Endothelial cell of umbilical vein (primary cell): ENCODE results near the gene IL6ST. TPM values are rescaled to one million over a fixed set of nuclear protein-coding genes. Genes with fewer than 3 reads are reported as not detected.

ENCODE experiments used
- BruUV-seq: library from RNA; stranded (reverse); fragments of 400-500 nt; replicated peaks from 2 replicates; lab custom pipeline; 2021; lab: Mats Ljungman, UMichigan
- CTCF ChIA-PET: fragments of 300-600, 350-600 bp; sonication (Branson Sonifier 250); formaldehyde crosslinking; loops from one replicate; lab custom pipeline; 2021; ENCODE audit warnings: antibody characterized with exemption, inconsistent platforms; lab: Charles Lee
- POLR2A ChIA-PET: fragments of 300-600, 350-600 bp; sonication (Branson Sonifier 250); formaldehyde crosslinking; loops from one replicate; lab custom pipeline; 2021; ENCODE audit warnings: antibody characterized with exemption, inconsistent platforms; lab: Charles Lee
- DNase-seq: peaks from one replicate; pipeline ENCODE4 v3.0.0-alpha.2; 2011; ENCODE audit warnings: low read depth, low spot score
- FAIRE-seq: peaks from 2 replicates; lab custom pipeline; 2011; peaks lifted over from hg19 to GRCh38; lab: Jason Lieb, UNC
- H2AFZ ChIP-seq: 2 replicates; pipeline ENCODE4 v1.6.0; 2012; ENCODE audit warnings: low read depth, low read length, control low read depth, inconsistent platforms
- H3K27ac ChIP-seq: 2 replicates; pipeline ENCODE4 v1.5.1; 2011; ENCODE audit warnings: low read depth, mild to moderate bottlenecking, control low read depth, low read length, moderate library complexity; ENCODE audit not compliant: insufficient read depth
- H3K27me3 ChIP-seq, 2 experiments: 2 replicates each; pipeline versions ENCODE4 v1.6.0 to v1.6.1; 2011; ENCODE audit warnings: low read length in 2 of 2, mixed read lengths in 1 of 2; ENCODE audit not compliant: control insufficient read depth in 2 of 2, insufficient read depth in 2 of 2
- H3K36me3 ChIP-seq, 2 experiments: 2 replicates in 1 of 2; 3 replicates in 1 of 2; pipeline ENCODE4 v1.5.1; 2011; ENCODE audit warnings: low read length in 2 of 2, mild to moderate bottlenecking in 1 of 2, moderate library complexity in 1 of 2; ENCODE audit not compliant: control insufficient read depth in 2 of 2, insufficient read depth in 2 of 2; ENCODE audit errors: extremely low read depth in 1 of 2
- H3K4me1 ChIP-seq: 3 replicates; pipeline ENCODE4 v1.5.1; 2011; ENCODE audit warnings: mild to moderate bottlenecking, low read length; ENCODE audit not compliant: control insufficient read depth, insufficient read depth; ENCODE audit errors: extremely low read depth
- H3K4me2 ChIP-seq: 2 replicates; pipeline ENCODE4 v1.6.1; 2011; ENCODE audit warnings: low read length, control low read depth, mixed read lengths; ENCODE audit not compliant: insufficient read depth
- H3K4me3 ChIP-seq, 3 experiments: fragments of 200-600 bp in 1 of 3; sonication (generic), shearing (Covaris generic) in 1 of 3; replicated peaks in 1 of 3; 2 replicates each; pipeline ENCODE4 v1.5.1; 2011 to 2016; ENCODE audit warnings: control low read depth in 3 of 3, low read length in 3 of 3, mild to moderate bottlenecking in 2 of 3, inconsistent platforms in 1 of 3, low read depth in 1 of 3, moderate library complexity in 1 of 3; ENCODE audit not compliant: insufficient read depth in 1 of 3
- H3K79me2 ChIP-seq: 2 replicates; pipeline ENCODE4 v1.6.0; 2012; ENCODE audit warnings: low read length, inconsistent platforms; ENCODE audit not compliant: control insufficient read depth, insufficient read depth
- H3K9ac ChIP-seq: replicated peaks from 2 replicates; pipeline ENCODE3; 2011; ENCODE audit warnings: low read length, control low read depth; ENCODE audit not compliant: insufficient read depth; ENCODE audit errors: extremely low read depth
- H3K9me1 ChIP-seq: replicated peaks from 3 replicates; pipeline ENCODE4 v1.6.0; 2011; ENCODE audit warnings: mild to moderate bottlenecking, low read length; ENCODE audit not compliant: control insufficient read depth, insufficient read depth; ENCODE audit errors: extremely low read depth
- H3K9me3 ChIP-seq: replicated peaks from 2 replicates; pipeline ENCODE4 v1.5.1; 2012; ENCODE audit warnings: low read length, inconsistent platforms; ENCODE audit not compliant: control insufficient read depth, insufficient read depth
- H4K20me1 ChIP-seq: replicated peaks from 2 replicates; pipeline ENCODE3; 2011; ENCODE audit warnings: mild to moderate bottlenecking, low read length; ENCODE audit not compliant: control insufficient read depth, insufficient read depth; ENCODE audit errors: extremely low read depth
- CTCF ChIP-seq, 2 donors: IDR thresholded peaks; 1 replicate in 1 of 2; 2 replicates in 1 of 2; pipeline ENCODE4 v1.5.1; 2011; ENCODE audit warnings: low read length in 2 of 2, mild to moderate bottlenecking in 2 of 2, moderate library complexity in 2 of 2, control low read depth in 1 of 2, inconsistent platforms in 1 of 2, low read depth in 1 of 2; ENCODE audit not compliant: insufficient read depth in 1 of 2; ENCODE audit errors: extremely low read depth in 1 of 2
- EZH2 ChIP-seq: IDR thresholded peaks from 2 replicates; pipeline ENCODE4 v1.6.1; 2012; ENCODE audit warnings: borderline replicate concordance, low read depth, mild to moderate bottlenecking, moderate library complexity, low read length, inconsistent platforms; ENCODE audit not compliant: severe bottlenecking
- GATA2 ChIP-seq: IDR thresholded peaks from 2 replicates; pipeline ENCODE4 v1.7.0; 2011; ENCODE audit warnings: low read depth, mild to moderate bottlenecking, moderate library complexity, mixed read lengths, low read length; ENCODE audit not compliant: insufficient read length, insufficient read depth
- JUN ChIP-seq: IDR thresholded peaks from 2 replicates; pipeline ENCODE4 v1.6.1; 2011; ENCODE audit warnings: borderline replicate concordance, low read depth; ENCODE audit not compliant: insufficient read length, insufficient read depth
- POLR2A ChIP-seq: IDR thresholded peaks from 2 replicates; pipeline ENCODE4 v1.6.1; 2012; ENCODE audit warnings: low read depth, mild to moderate bottlenecking, control low read depth, low read length
- POLR2AphosphoS5 ChIP-seq: IDR thresholded peaks from 2 replicates; pipeline ENCODE4 v1.6.1; 2012; ENCODE audit warnings: low read depth, mild to moderate bottlenecking, control low read depth, low read length, moderate library complexity; ENCODE audit not compliant: insufficient read depth
- dilution Hi-C: fragments of 300-500 bp; cut with MboI; formaldehyde crosslinking; loops from one replicate; pipeline ENCODE4 v1.15.0; 2019; ENCODE audit warnings: low sequenced_read_pairs; ENCODE audit not compliant: extremely low pct_ligation_motif_present
- intact Hi-C: fragments of 100-400 bp; cut with micrococcal nuclease; formaldehyde crosslinking; loops from one replicate; pipeline ENCODE4 v1.10.0; 2022
- polyA plus RNA-seq, 4 experiments: library from polyadenylated mRNA; depleted of rRNA in 3 of 4; stranded (reverse) in 3 of 4; unstranded in 1 of 4; fragments of >200 nt; gene quantifications; 2 replicates each; pipeline versions ENCODE4 v1.2.1 to v1.2.3, GENCODE V29; 2011 to 2012; ENCODE audit warnings: missing spikeins in 1 of 4
- total RNA-seq: library from RNA; stranded (reverse); gene quantifications from 2 replicates; pipeline ENCODE4 v1.2.3, GENCODE V29; 2021

Gene IL6ST
- total and polyA plus RNA-seq, 2 donors (not counting 3 experiments of a cell fraction or from before 2014, with no cell fraction given) = 135 to 345 TPM

GRCh38 chr5:55921617-55922016 lies 73.1 kb downstream of the IL6ST start:
- no peaks in the 10 kb centered on the region for H3K79me2 ChIP-seq
- H3K9me3 ChIP-seq = no peaks in the 10 kb centered on the region
- peaks cover 38% of the 10 kb centered on the region for H3K4me1 ChIP-seq
- ChIA-PET CTCF (interaction anchor here (0.9 to 1.7 kb wide), 2 partner anchors 32 to 516 kb away, joined by 3 read pairs; no protein-coding TSS in a partner anchor), POLR2A (interaction anchor here (0.7 kb wide), 1 partner anchor 265 kb away, joined by 4 read pairs; no protein-coding TSS in a partner anchor)
- no peaks in the 10 kb centered on the region for H4K20me1 ChIP-seq
- H3K9me1 ChIP-seq = no peaks in the 10 kb centered on the region
- H3K4me3 ChIP-seq = no peak overlapping the region
- no peak for DNase-seq
- TF ChIP-seq CTCF (IDR thresholded peaks at IDR 0.05; ENCODE audit: extremely low read depth in 1 of 2, insufficient read depth in 1 of 2, low read depth in 1 of 2, low read length in 2 of 2) (no peak), GATA2 (no peak), POLR2A (no peak), JUN (no peak), POLR2AphosphoS5 (no peak), EZH2 (no peak)
- no peak for FAIRE-seq
- H3K9ac ChIP-seq = no peak overlapping the region
- H2AFZ ChIP-seq = no peak overlapping the region
- no peak overlapping the region for H3K27ac ChIP-seq
- H3K4me2 ChIP-seq = no peak overlapping the region
- intact Hi-C loops (loop anchor here (2.0 to 10.0 kb wide), 6 partner anchors 53 to 749 kb away; partner anchors contain the start of genes CDC20B and PLPP1), dilution Hi-C loops (no loop called here)
- BruUV-seq = no TSS peak
- H3K27me3 ChIP-seq = no peaks in the 10 kb centered on the region
- H3K36me3 ChIP-seq = no peaks in the 10 kb centered on the region
